GM19240 (cell line): Measurements from ENCODE around the gene TEX47.

Experiments used
- DNase-seq: peaks from one replicate; pipeline ENCODE4 v3.0.0; 2011; ENCODE audit warnings: low spot score; ENCODE audit not compliant: insufficient read length

TEX47 gene

GRCh38 chr7:88746126-88746525, 49.4 kb downstream of the TEX47 start:
- DNase-seq: no peak
